ENCODE data around the gene DPY19L1.

DNA sequence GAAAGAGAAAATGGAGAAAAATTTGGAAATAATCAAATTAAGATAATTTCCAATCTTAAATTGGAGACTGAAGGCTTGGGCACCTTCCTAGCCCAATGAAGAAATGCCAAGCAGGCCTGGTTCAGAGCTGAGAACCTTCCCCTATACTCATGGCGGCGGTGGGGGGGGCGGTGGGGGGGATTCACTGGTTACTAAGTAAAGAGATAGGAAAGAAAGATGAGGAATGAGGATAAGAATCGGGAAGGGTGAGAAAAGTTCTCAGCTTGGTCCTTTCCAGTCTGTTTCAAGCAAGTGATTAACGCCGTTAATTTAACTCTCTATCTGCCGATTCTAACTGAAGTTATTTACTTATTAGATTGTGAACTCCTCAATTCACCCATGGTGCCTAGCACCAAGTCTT lies 41.5 kb downstream of the DPY19L1 start:
- TF ChIP-seq, protein P1, sequence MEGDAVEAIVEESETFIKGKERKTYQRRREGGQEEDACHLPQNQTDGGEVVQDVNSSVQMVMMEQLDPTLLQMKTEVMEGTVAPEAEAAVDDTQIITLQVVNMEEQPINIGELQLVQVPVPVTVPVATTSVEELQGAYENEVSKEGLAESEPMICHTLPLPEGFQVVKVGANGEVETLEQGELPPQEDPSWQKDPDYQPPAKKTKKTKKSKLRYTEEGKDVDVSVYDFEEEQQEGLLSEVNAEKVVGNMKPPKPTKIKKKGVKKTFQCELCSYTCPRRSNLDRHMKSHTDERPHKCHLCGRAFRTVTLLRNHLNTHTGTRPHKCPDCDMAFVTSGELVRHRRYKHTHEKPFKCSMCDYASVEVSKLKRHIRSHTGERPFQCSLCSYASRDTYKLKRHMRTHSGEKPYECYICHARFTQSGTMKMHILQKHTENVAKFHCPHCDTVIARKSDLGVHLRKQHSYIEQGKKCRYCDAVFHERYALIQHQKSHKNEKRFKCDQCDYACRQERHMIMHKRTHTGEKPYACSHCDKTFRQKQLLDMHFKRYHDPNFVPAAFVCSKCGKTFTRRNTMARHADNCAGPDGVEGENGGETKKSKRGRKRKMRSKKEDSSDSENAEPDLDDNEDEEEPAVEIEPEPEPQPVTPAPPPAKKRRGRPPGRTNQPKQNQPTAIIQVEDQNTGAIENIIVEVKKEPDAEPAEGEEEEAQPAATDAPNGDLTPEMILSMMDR (conservative IDR thresholded peaks at IDR 0.05; ENCODE audit: low read length), result no peak
- TF ChIP-seq EZH2phosphoT487 (IDR thresholded peaks at IDR 0.05; ENCODE audit: borderline replicate concordance, low read depth, low read length), result no peak

Measured in OCI-LY7 (cell line).